ENCODE results near the gene C12orf76.

The C12orf76 gene

DNA sequence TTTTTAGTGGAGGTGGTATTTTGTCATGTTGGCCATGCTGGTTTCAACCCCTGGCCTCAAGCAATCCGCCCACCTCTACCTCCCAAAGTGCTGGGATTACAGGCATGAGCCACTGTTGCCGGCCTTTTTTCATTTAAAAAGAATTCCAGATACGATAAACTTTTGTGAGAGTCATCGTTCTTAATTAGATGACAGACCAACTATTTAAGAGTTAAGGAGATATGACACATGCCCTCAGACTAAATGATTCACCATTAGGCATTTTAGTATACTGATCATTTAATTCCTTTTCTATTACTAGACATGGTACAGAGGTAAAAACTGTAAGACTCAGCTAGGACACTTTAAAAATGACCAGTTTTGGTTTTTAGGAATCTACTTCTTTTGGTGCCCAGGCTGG is 46.7 kb downstream of the C12orf76 start:
- H3K36me3 ChIP-seq (ENCODE audit: control insufficient read depth, insufficient read depth, low read length), result no peaks in the 10 kb centered on the region
- H3K27ac ChIP-seq (ENCODE audit: low read depth, low read length), result no peak overlapping the region
- H3K4me1 ChIP-seq (ENCODE audit: control insufficient read depth, insufficient read depth, low read length), result peaks cover 7% of the 10 kb centered on the region
- H3K9ac ChIP-seq (ENCODE audit: low read length), result no peak overlapping the region
- H3K4me3 ChIP-seq (ENCODE audit: low read depth, low read length), result no peak overlapping the region
- no peaks in the 10 kb centered on the region for H3K9me3 ChIP-seq (ENCODE audit: control insufficient read depth, insufficient read depth, low read depth, low read length)
- peaks cover 8% of the 10 kb centered on the region for H3K27me3 ChIP-seq (ENCODE audit: control insufficient read depth, insufficient read depth, low read length)

GRCh38 chr12:109999983-110000505 is 48.3 kb downstream of the C12orf76 start:
- peaks cover 11% of the 10 kb centered on the region for H3K4me1 ChIP-seq (ENCODE audit: control insufficient read depth, insufficient read depth, low read length)
- peaks cover 8% of the 10 kb centered on the region for H3K27me3 ChIP-seq (ENCODE audit: control insufficient read depth, insufficient read depth, low read length)
- H3K9ac ChIP-seq (ENCODE audit: low read length), result peak overlapping the region; percentile 99
- H3K4me3 ChIP-seq (ENCODE audit: low read depth, low read length), result peak overlapping the region; percentile 86
- no peak overlapping the region for H3K27ac ChIP-seq (ENCODE audit: low read depth, low read length)
- H3K36me3 ChIP-seq (ENCODE audit: control insufficient read depth, insufficient read depth, low read length), result no peaks in the 10 kb centered on the region
- H3K9me3 ChIP-seq (ENCODE audit: control insufficient read depth, insufficient read depth, low read depth, low read length), result no peaks in the 10 kb centered on the region

DNA sequence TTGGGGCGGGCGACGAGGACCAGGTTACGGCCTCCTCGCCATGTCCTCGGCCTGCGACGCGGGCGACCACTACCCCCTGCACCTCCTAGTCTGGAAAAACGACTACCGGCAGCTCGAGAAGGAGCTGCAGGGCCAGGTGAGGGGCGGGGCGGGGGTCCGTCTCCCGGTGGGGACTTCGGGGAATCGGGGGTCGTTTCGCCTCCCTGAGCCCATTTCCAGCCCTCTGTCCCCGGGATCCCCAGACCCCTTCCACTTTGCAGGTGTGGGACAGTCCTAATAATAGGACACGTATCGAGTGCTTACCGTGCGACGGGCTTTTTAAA is 48.7 kb downstream of the C12orf76 start:
- Histone ChIP-seq H3K4me1 (ENCODE audit: control insufficient read depth, insufficient read depth, low read length) (peaks cover 15% of the 10 kb centered on the region), H3K4me3 (ENCODE audit: low read depth, low read length) (peak overlapping the region; percentile 86), H3K27ac (ENCODE audit: low read depth, low read length) (no peak overlapping the region), H3K36me3 (ENCODE audit: control insufficient read depth, insufficient read depth, low read length) (no peaks in the 10 kb centered on the region), H3K27me3 (ENCODE audit: control insufficient read depth, insufficient read depth, low read length) (peaks cover 8% of the 10 kb centered on the region), H3K9ac (ENCODE audit: low read length) (peak overlapping the region; percentile 99), H3K9me3 (ENCODE audit: control insufficient read depth, insufficient read depth, low read depth, low read length) (no peaks in the 10 kb centered on the region)

GRCh38 chr12:109998904-109999648 is 49.2 kb downstream of the C12orf76 start, which contains the start of gene ANKRD13A:
Gene ANKRD13A, plus strand, starts transcription at chr12:109999430. Its CDS starts 259 bp downstream, at chr12:109999689.
- peaks cover 20% of the 10 kb centered on the region for H3K4me1 ChIP-seq (ENCODE audit: control insufficient read depth, insufficient read depth, low read length)

GRCh38 chr12:109998241-109998903 is 50.0 kb downstream of the C12orf76 start:
- H3K27ac ChIP-seq (ENCODE audit: low read depth, low read length), result peak overlapping the region; percentile 96; the same call in 1 of the 2 replicates
- H3K9me3 ChIP-seq (ENCODE audit: control insufficient read depth, insufficient read depth, low read depth, low read length), result no peaks in the 10 kb centered on the region
- H3K4me3 ChIP-seq (ENCODE audit: low read depth, low read length), result peak overlapping the region; percentile 86
- H3K9ac ChIP-seq (ENCODE audit: low read length), result peak overlapping the region; percentile 99
- peaks cover 20% of the 10 kb centered on the region for H3K4me1 ChIP-seq (ENCODE audit: control insufficient read depth, insufficient read depth, low read length)
- H3K36me3 ChIP-seq (ENCODE audit: control insufficient read depth, insufficient read depth, low read length), result no peaks in the 10 kb centered on the region
- H3K27me3 ChIP-seq (ENCODE audit: control insufficient read depth, insufficient read depth, low read length), result peaks cover 8% of the 10 kb centered on the region

More at GRCh38 chr12:109998904-109999648, 49.2 kb downstream of the C12orf76 start, which contains the start of gene ANKRD13A:
- Histone ChIP-seq H3K27ac (ENCODE audit: low read depth, low read length) (peak within 1 kb of the TSS; percentile 96), H3K9ac (ENCODE audit: low read length) (peak within 1 kb of the TSS; percentile 99), H3K36me3 (ENCODE audit: control insufficient read depth, insufficient read depth, low read length) (no peaks in the 10 kb centered on the region), H3K4me3 (ENCODE audit: low read depth, low read length) (peak within 1 kb of the TSS; percentile 86), H3K9me3 (ENCODE audit: control insufficient read depth, insufficient read depth, low read depth, low read length) (no peaks in the 10 kb centered on the region), H3K27me3 (ENCODE audit: control insufficient read depth, insufficient read depth, low read length) (peaks cover 8% of the 10 kb centered on the region)

DNA sequence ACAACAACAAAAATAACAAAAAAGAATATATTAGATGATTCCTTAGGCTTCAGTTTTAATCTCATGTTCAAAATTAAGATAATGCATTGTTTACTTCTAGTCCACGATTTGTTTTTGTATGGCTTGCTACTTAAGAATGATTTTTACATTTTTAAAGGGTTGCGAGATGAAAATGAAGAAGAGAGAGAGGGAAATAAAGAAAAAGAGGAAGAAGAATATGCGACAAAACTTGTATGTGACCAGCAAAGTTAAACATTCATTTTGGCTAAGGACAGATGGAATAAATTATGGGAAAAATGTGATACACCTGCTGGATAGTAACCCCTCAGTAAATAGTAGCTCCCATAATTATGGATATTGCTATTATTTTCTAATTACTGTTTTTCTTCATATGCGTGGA is 50.9 kb downstream of the C12orf76 start:
- H3K27me3 ChIP-seq (ENCODE audit: control insufficient read depth, insufficient read depth, low read length), result peaks cover 8% of the 10 kb centered on the region
- no peak overlapping the region for H3K9ac ChIP-seq (ENCODE audit: low read length)
- peaks cover 20% of the 10 kb centered on the region for H3K4me1 ChIP-seq (ENCODE audit: control insufficient read depth, insufficient read depth, low read length)
- H3K9me3 ChIP-seq (ENCODE audit: control insufficient read depth, insufficient read depth, low read depth, low read length), result no peaks in the 10 kb centered on the region
- H3K27ac ChIP-seq (ENCODE audit: low read depth, low read length), result no peak overlapping the region
- no peaks in the 10 kb centered on the region for H3K36me3 ChIP-seq (ENCODE audit: control insufficient read depth, insufficient read depth, low read length)
- H3K4me3 ChIP-seq (ENCODE audit: low read depth, low read length), result no peak overlapping the region

GRCh38 chr12:109996483-109996853 is 51.9 kb downstream of the C12orf76 start:
- H3K27ac ChIP-seq (ENCODE audit: low read depth, low read length), result no peak overlapping the region
- H3K27me3 ChIP-seq (ENCODE audit: control insufficient read depth, insufficient read depth, low read length), result peaks cover 8% of the 10 kb centered on the region
- H3K4me3 ChIP-seq (ENCODE audit: low read depth, low read length), result peak overlapping the region; percentile 84
- no peaks in the 10 kb centered on the region for H3K9me3 ChIP-seq (ENCODE audit: control insufficient read depth, insufficient read depth, low read depth, low read length)
- H3K36me3 ChIP-seq (ENCODE audit: control insufficient read depth, insufficient read depth, low read length), result no peaks in the 10 kb centered on the region; the same call in 1 of the 2 replicates
- peak overlapping the region; percentile 18 for H3K9ac ChIP-seq (ENCODE audit: low read length)
- H3K4me1 ChIP-seq (ENCODE audit: control insufficient read depth, insufficient read depth, low read length), result peaks cover 20% of the 10 kb centered on the region

GRCh38 chr12:109995686-109996482 is 52.4 kb downstream of the C12orf76 start, which contains the start of gene GIT2:
Gene GIT2, minus strand, starts transcription at chr12:109996368. Its CDS starts 144 bp downstream, at chr12:109996224.
- peak within 1 kb of the TSS; percentile 2; the same call in 1 of the 2 replicates for H3K27ac ChIP-seq (ENCODE audit: low read depth, low read length)
- H3K4me1 ChIP-seq (ENCODE audit: control insufficient read depth, insufficient read depth, low read length), result peaks cover 20% of the 10 kb centered on the region
- H3K36me3 ChIP-seq (ENCODE audit: control insufficient read depth, insufficient read depth, low read length), result no peaks in the 10 kb centered on the region; the same call in 1 of the 2 replicates

GRCh38 chr12:109995361-109995685 is 53.0 kb downstream of the C12orf76 start:
- Histone ChIP-seq H3K27ac (ENCODE audit: low read depth, low read length) (no peak overlapping the region), H3K9me3 (ENCODE audit: control insufficient read depth, insufficient read depth, low read depth, low read length) (no peaks in the 10 kb centered on the region), H3K9ac (ENCODE audit: low read length) (peak overlapping the region; percentile 66), H3K4me1 (ENCODE audit: control insufficient read depth, insufficient read depth, low read length) (peaks cover 19% of the 10 kb centered on the region), H3K4me3 (ENCODE audit: low read depth, low read length) (peak overlapping the region; percentile 84), H3K27me3 (ENCODE audit: control insufficient read depth, insufficient read depth, low read length) (peaks cover 7% of the 10 kb centered on the region), H3K36me3 (ENCODE audit: control insufficient read depth, insufficient read depth, low read length) (peaks cover 3% of the 10 kb centered on the region; the same call in 1 of the 2 replicates)

More at GRCh38 chr12:109995686-109996482, 52.4 kb downstream of the C12orf76 start, which contains the start of gene GIT2:
- peaks cover 8% of the 10 kb centered on the region for H3K27me3 ChIP-seq (ENCODE audit: control insufficient read depth, insufficient read depth, low read length)
- H3K9ac ChIP-seq (ENCODE audit: low read length), result peak within 1 kb of the TSS; percentile 66
- peak within 1 kb of the TSS; percentile 84 for H3K4me3 ChIP-seq (ENCODE audit: low read depth, low read length)
- no peaks in the 10 kb centered on the region for H3K9me3 ChIP-seq (ENCODE audit: control insufficient read depth, insufficient read depth, low read depth, low read length)

DNA sequence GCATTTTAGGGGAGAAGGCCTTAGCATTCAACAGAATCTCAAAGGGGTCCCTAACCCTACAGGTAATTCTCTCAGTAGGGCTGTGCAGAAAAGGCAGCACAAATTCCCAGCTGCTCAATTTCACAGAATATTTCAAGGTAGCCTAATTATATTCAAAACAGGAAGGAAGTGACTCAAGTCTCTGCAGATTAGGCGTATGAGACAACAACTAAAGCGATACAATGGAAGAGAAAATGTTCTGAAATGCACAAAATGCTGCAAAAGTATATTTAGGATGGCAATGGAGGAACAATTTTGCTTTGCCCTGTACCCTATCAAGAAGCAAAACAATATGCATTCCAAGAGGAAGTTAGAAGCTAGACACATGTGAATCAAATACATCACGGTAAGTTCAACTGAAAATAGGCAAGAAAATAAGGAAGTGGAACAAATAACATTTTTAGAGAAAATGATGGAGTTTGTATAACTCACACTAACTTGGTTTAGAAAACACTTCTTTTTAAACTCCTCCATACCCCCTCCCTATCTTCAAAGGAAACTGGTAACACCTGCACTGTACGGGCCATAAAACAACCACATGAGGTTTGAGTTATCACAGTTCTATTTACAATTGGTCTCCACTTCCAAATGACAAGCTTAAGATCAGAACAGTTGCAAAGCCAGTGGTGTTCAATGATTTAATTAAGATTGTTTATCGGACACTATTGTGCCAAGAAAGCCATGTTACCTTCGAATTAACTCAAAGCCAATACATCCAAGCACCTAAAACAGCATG is 53.7 kb downstream of the C12orf76 start:
- Histone ChIP-seq H3K27ac (ENCODE audit: low read depth, low read length) (no peak overlapping the region), H3K27me3 (ENCODE audit: control insufficient read depth, insufficient read depth, low read length) (no peaks in the 10 kb centered on the region), H3K9me3 (ENCODE audit: control insufficient read depth, insufficient read depth, low read depth, low read length) (no peaks in the 10 kb centered on the region), H3K36me3 (ENCODE audit: control insufficient read depth, insufficient read depth, low read length) (peaks cover 9% of the 10 kb centered on the region), H3K4me1 (ENCODE audit: control insufficient read depth, insufficient read depth, low read length) (peaks cover 15% of the 10 kb centered on the region), H3K9ac (ENCODE audit: low read length) (no peak overlapping the region), H3K4me3 (ENCODE audit: low read depth, low read length) (peak overlapping the region; percentile 84)

All from HUES6 (cell line).